PFSK-1 (cell line): ENCODE measurements around the gene RAVER2.

Experiments
- REST ChIP-seq, 2 experiments: IDR thresholded peaks; 2 replicates each; pipeline versions ENCODE4 v1.6.1 to v1.8.0; 2011 to 2012; ENCODE audit warnings: low read depth in 2 of 2, low read length in 2 of 2, control low read depth in 1 of 2, inconsistent platforms in 1 of 2, mild to moderate bottlenecking in 1 of 2, moderate library complexity in 1 of 2; ENCODE audit not compliant: insufficient read depth in 1 of 2
- SIN3A ChIP-seq: IDR thresholded peaks from 2 replicates; pipeline ENCODE4 v1.6.1; 2012; ENCODE audit warnings: mild to moderate bottlenecking, low read length, moderate library complexity, borderline replicate concordance; ENCODE audit not compliant: insufficient read depth

GRCh38 chr1:64696879-64697278 is 48.0 kb upstream of the RAVER2 start:
- TF ChIP-seq SIN3A (no peak), REST (IDR thresholded peaks at IDR 0.05; ENCODE audit: insufficient read depth in 1 of 2, low read depth in 2 of 2, low read length in 2 of 2) (no peak)
